ENCODE measurements around the gene PNLIPRP3. TPM values are rescaled to one million over a fixed set of nuclear protein-coding genes. Genes with fewer than 3 reads are reported as not detected.
"Not testable (repeated sequence)": the region's sequence is repeated elsewhere in the genome, so short reads cannot be mapped to it uniquely, and the experiment has no call there.

Gene PNLIPRP3
- polyA plus RNA-seq (2013, experiment 1 of 2; ENCODE audit: insufficient read length) = not detected
- polyA plus RNA-seq (2013, experiment 2 of 2; ENCODE audit: insufficient read length) = not detected

DNA sequence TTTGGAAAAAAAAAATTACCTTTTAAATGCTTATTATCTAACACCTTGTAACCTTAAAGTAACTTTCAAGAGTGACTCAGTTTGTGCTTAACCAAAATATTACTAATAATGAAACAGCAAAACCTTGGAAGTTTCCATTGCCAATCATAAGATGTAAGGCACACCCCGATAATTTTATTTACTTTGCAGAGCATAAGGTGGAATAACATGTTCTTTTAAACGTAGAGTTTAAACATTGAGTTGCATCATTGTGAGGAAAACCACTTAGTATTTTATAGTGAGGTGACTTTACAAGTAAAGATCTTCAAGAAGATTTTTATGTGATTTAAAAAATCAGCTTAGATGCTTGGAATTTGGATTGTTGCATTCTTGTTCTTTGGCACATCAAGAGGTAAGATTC is at the start of gene PNLIPRP3:
PNLIPRP3 (plus strand) TSS at position 177 of the 400 bp plus-strand sequence; CDS start at position 343, 166 bp downstream.
- no peak for DNase-seq

DNA sequence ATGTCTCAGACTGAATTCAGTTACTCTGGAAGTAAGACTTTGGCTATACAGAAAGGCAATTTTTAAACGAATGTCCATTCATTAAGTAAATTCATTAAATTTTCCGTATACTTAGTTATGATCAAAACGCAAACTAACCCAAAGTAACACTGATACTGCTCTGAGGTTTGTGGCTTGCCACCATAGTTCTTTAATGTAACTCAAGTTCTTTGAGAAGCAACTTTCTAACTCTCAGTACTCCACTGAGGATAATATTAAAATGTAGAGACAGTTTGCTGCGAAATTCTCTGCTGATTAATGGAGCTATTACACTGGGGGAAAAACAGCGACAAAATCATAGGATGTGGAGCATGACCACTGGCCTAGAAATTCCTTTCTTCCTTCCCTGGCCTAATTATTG is 45.4 kb upstream of the PNLIPRP3 start:
- no peak for DNase-seq

GRCh38 chr10:116385311-116385710 is 42.3 kb upstream of the PNLIPRP3 start:
- DNase-seq = no peak

- DNase-seq = peak; percentile 33
Observed at GRCh38 chr10:116385994-116386809, 41.4 kb upstream of the PNLIPRP3 start.

DNA sequence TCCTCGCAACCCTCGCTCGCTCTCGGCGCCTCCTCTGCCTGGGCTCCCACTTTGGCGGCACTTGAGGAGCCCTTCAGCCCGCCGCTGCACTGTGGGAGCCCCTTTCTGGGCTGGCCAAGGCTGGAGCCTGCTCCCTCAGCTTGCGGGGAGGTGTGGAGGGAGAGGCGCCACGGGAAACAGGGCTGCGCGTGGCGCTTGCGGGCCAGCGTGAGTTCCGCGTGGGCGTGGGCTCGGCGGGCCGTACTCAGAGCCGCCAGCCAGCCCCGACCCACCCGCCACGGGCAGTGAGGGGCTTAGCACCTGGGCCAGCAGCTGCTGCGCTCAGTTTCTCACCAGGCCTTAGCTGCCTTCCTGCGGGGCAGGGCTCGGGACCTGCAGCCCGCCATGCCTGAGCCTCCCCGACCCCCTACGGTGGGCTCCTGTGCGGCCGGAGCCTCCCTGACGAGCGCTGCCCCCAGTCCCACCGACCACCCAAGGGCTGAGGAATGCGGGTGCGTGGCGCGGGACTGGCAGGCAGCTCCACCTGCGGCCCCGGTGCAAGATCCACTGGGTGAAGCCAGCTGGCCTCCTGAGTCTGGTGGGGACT is 34.3 kb upstream of the PNLIPRP3 start:
- not testable (repeated sequence) for DNase-seq

GRCh38 chr10:116395223-116395985 is 32.2 kb upstream of the PNLIPRP3 start:
- no peak for DNase-seq

- no peak for DNase-seq
Observed at GRCh38 chr10:116398224-116398623, 29.4 kb upstream of the PNLIPRP3 start.

- DNase-seq = no peak
Observed at GRCh38 chr10:116402858-116403257, 24.8 kb upstream of the PNLIPRP3 start.

DNA sequence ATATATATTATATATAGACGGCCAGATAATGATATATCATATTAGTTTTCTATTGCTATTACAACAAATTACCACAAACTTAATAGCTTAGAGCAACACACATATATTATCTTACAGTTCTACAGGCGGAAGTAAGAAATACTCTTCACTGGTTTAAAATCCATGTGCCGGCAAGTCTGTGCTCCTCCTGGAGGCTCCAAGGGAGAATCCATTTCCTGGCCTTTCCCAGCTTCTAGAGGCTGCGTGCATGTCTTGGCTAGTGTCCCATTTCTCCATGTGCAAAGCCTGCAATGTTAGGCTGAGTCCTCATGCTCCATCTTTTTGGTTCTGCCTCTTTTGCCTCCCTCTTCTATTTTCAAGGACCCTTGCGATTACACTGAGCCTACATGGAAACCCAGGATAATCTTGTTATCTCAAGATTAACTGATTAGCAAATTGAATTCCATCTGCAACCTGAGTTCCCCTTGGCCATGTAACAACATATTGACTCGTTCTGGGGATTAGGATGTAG is 23.9 kb upstream of the PNLIPRP3 start:
- DNase-seq = peak; percentile 6

- DNase-seq = no peak
Observed at GRCh38 chr10:116408719-116409118, 18.9 kb upstream of the PNLIPRP3 start.

- no peak for DNase-seq
Observed at GRCh38 chr10:116410351-116410750, 17.3 kb upstream of the PNLIPRP3 start.

DNA sequence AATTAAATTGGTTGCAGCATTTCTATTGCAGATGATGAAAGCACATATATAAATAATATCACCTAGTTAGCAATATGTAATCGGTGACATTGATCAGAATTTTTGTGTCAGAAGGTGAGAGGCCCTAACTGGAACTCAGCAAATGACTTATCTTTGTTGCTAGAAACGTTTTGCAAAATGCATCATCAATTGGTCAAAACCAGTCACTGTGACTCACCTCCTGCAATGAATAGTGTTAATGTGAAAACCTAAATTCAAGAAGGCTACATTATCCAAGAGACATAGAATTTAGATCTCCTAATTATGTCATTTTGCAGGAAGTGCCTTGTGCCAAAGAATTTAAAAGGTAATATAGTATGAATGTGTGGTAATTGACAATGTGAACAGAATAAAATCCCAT is 9.8 kb upstream of the PNLIPRP3 start:
- DNase-seq = peak; percentile 16

DNA sequence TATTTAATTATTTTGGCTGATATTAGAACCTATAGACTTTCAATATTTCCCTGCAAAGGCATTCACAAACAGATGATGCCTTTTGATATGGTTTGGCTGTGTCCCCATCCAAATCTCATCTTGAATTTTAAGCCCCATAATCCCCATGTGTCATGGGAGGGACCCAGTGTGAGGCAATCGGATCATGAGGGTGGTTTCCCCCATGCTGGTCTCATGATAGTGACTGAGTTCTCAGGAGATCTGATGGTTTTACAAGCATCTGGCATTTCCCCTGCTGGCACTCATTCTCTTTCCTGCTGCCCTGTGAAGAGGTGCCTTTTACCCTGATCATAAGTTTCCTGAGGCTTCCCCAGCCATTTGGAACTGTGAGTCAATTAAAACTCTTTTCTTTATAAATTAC is 9.3 kb upstream of the PNLIPRP3 start:
- no peak for DNase-seq

DNA sequence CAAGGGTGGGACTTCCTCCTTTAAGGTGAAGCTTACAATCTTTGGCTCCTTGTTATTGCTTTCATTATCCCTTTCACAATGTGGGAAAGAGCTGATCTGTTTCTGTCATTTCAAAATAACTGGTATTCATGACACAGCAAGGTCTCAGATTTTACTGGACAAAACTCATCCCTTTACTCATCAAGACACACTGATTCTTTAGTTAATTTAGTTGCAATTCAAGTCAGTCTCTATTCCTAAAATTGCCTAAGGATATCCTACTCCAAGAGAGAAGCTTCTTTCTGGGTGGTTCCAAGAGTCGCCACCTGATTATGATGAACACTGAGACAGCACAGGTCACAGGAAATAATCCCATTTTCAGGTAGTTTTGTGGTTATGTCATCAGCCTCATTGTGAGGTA is 5.8 kb upstream of the PNLIPRP3 start:
- DNase-seq = no peak

DNA sequence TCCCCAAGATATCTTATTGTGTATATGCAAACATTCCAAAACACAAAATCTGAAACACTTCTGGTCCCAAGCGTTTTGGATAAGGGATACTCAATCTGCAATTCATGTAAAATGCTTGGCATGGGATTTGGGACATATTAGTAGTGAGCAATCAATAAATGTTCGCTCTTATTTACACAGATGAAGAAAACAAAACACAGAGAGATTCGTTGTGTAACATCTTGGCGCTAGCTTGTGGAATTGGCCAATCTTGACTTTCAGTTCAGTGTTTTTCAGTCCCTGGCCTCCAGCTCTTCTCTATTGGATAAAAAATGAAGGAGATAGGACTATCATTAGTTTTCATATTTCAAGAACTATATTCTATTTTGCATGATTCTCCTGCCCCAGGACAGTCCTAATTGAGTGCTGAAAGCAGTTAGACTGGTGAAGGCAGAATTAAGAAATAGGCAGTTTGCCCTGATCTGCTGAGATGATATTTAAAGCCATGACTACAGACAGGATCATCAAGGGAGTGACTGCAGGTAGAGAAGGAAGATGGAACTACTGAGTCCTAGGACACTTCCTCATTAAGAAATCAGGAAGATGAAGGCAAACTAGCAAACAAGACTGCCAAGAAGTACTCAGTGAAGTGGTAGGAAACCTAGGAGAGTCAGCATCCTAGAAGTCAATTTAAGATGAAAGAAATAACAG is 1.8 kb downstream of the PNLIPRP3 start:
- DNase-seq = no peak

GRCh38 chr10:116430288-116430687 is 2.6 kb downstream of the PNLIPRP3 start:
- DNase-seq = no peak

GRCh38 chr10:116431598-116431997 is 4.0 kb downstream of the PNLIPRP3 start:
- no peak for DNase-seq

- no peak for DNase-seq
Observed at GRCh38 chr10:116437076-116437692, 9.5 kb downstream of the PNLIPRP3 start.

- no peak for DNase-seq
Observed at GRCh38 chr10:116440330-116441030, 12.8 kb downstream of the PNLIPRP3 start.

- peak; percentile 20 for DNase-seq
Observed at GRCh38 chr10:116444527-116445142, 17.0 kb downstream of the PNLIPRP3 start.

- DNase-seq = no peak
Observed at GRCh38 chr10:116450861-116451260, 23.2 kb downstream of the PNLIPRP3 start.

Measured in fibroblast of skin of abdomen (primary cell).